H1 (cell line): ENCODE results near the gene GYPC. TPM values are rescaled to one million over a fixed set of nuclear protein-coding genes. Genes with fewer than 3 reads are reported as not detected.

ENCODE experiments used
- CTCF ChIA-PET: fragments of 300-600 bp; sonication (Branson Sonifier 250); formaldehyde crosslinking; loops from one replicate; lab custom pipeline; 2021; ENCODE audit not compliant: partially characterized antibody; lab: Charles Lee
- POLR2A ChIA-PET: fragments of 300-600 bp; sonication (Branson Sonifier 250); formaldehyde crosslinking; loops from one replicate; lab custom pipeline; 2021; ENCODE audit warnings: inconsistent platforms; ENCODE audit not compliant: partially characterized antibody; lab: Charles Lee
- DNase-seq, 2 experiments: peaks; one replicate each; pipeline versions ENCODE4 v3.0.0 to v3.0.0-alpha.2; 2010 to 2022; ENCODE audit warnings: low spot score in 2 of 2, low read depth in 1 of 2, mixed read lengths in 1 of 2
- FAIRE-seq: peaks from 2 replicates; lab custom pipeline; 2011; peaks lifted over from hg19 to GRCh38; lab: Jason Lieb, UNC
- H2AFZ ChIP-seq: 2 replicates; pipeline ENCODE4 v1.8.1; 2012; ENCODE audit warnings: low read length, inconsistent platforms
- H2AK5ac ChIP-seq: 2 replicates; pipeline ENCODE4 v1.6.1; 2013; ENCODE audit warnings: low read depth, low read length
- H2BK120ac ChIP-seq: replicated peaks from 2 replicates; pipeline ENCODE3; 2013; ENCODE audit warnings: low read depth, low read length, inconsistent platforms
- H2BK12ac ChIP-seq: 2 replicates; pipeline ENCODE4 v1.6.1; 2013; ENCODE audit warnings: low read depth, low read length
- H2BK15ac ChIP-seq: 2 replicates; pipeline ENCODE4 v1.6.1; 2013; ENCODE audit warnings: low read length
- H2BK20ac ChIP-seq: 2 replicates; pipeline ENCODE4 v1.6.1; 2013; ENCODE audit warnings: low read length
- H2BK5ac ChIP-seq: 2 replicates; pipeline ENCODE4 v1.6.1; 2013; ENCODE audit warnings: low read depth, low read length
- H3K14ac ChIP-seq: 2 replicates; pipeline ENCODE4 v1.6.1; 2013; ENCODE audit warnings: inconsistent platforms; ENCODE audit not compliant: insufficient read length
- H3K18ac ChIP-seq: 2 replicates; pipeline ENCODE4 v1.6.1; 2013; ENCODE audit warnings: low read length; ENCODE audit errors: extremely low read depth
- H3K23ac ChIP-seq: 2 replicates; pipeline ENCODE4 v1.6.1; 2013; ENCODE audit warnings: inconsistent platforms; ENCODE audit not compliant: insufficient read length
- H3K23me2 ChIP-seq: 2 replicates; pipeline ENCODE4 v1.6.1; 2013; ENCODE audit warnings: low read depth, low read length
- H3K27ac ChIP-seq: 2 replicates; pipeline ENCODE4 v1.6.1; 2011; ENCODE audit warnings: low read depth, low read length, inconsistent platforms
- H3K27me3 ChIP-seq, 4 experiments: replicated peaks in 1 of 4; 1 replicate in 1 of 4; 2 replicates in 3 of 4; pipeline versions ENCODE4 v1.6.1 to v1.8.1; 2011 to 2013; ENCODE audit warnings: low read length in 3 of 4, mild to moderate bottlenecking in 3 of 4, inconsistent platforms in 2 of 4, mixed read lengths in 2 of 4, moderate library complexity in 1 of 4; ENCODE audit not compliant: control insufficient read depth in 3 of 4, insufficient read depth in 3 of 4; ENCODE audit errors: extremely low read depth in 1 of 4
- H3K36me3 ChIP-seq, 4 experiments: 2 replicates each; pipeline versions ENCODE4 v1.6.1 to v1.8.1; 2011 to 2013; ENCODE audit warnings: mild to moderate bottlenecking in 4 of 4, low read length in 3 of 4, moderate library complexity in 2 of 4, control low read depth in 1 of 4, inconsistent platforms in 1 of 4; ENCODE audit not compliant: insufficient read depth in 4 of 4, control insufficient read depth in 2 of 4
- H3K4ac ChIP-seq: replicated peaks from 2 replicates; pipeline ENCODE3; 2013; ENCODE audit warnings: low read length, low read depth, mixed read lengths, inconsistent platforms; ENCODE audit not compliant: insufficient read length
- H3K4me1 ChIP-seq, 4 experiments: replicated peaks in 1 of 4; 1 replicate in 1 of 4; 2 replicates in 3 of 4; pipeline versions ENCODE4 v1.6.1 to v1.8.1; 2011 to 2013; ENCODE audit warnings: low read length in 3 of 4, inconsistent platforms in 2 of 4, mixed read lengths in 1 of 4; ENCODE audit not compliant: insufficient read depth in 4 of 4, control insufficient read depth in 3 of 4
- H3K4me2 ChIP-seq, 2 experiments: 2 replicates each; pipeline versions ENCODE4 v1.6.1 to v1.8.1; 2011 to 2013; ENCODE audit warnings: low read depth in 2 of 2, low read length in 2 of 2, control low read depth in 1 of 2, inconsistent platforms in 1 of 2, mild to moderate bottlenecking in 1 of 2; ENCODE audit not compliant: insufficient read depth in 1 of 2
- H3K4me3 ChIP-seq, 4 experiments: fragments of 200-600, 300-600 bp in 1 of 4; sonication (generic), shearing (Covaris generic), sonication (Bioruptor Twin) in 1 of 4; 2 replicates each; pipeline versions ENCODE4 v1.5.1 to v1.8.1; 2011 to 2016; ENCODE audit warnings: low read length in 4 of 4, low read depth in 3 of 4, control low read depth in 2 of 4, inconsistent platforms in 2 of 4, mild to moderate bottlenecking in 2 of 4, mixed read lengths in 1 of 4, moderate library complexity in 1 of 4; ENCODE audit not compliant: insufficient read depth in 2 of 4; ENCODE audit errors: extremely low read depth in 1 of 4
- H3K56ac ChIP-seq: replicated peaks from 2 replicates; pipeline ENCODE3; 2013; ENCODE audit warnings: low read depth, mild to moderate bottlenecking, mixed read lengths, low read length, inconsistent platforms; ENCODE audit not compliant: insufficient read length
- H3K79me1 ChIP-seq: 2 replicates; pipeline ENCODE4 v1.6.1; 2013; ENCODE audit warnings: low read depth, low read length, control low read depth
- H3K79me2 ChIP-seq, 2 experiments: 2 replicates each; pipeline versions ENCODE4 v1.6.1 to v1.8.1; 2012 to 2013; ENCODE audit warnings: low read length in 2 of 2, mild to moderate bottlenecking in 2 of 2, inconsistent platforms in 1 of 2; ENCODE audit not compliant: insufficient read depth in 2 of 2, control insufficient read depth in 1 of 2
- H3K9ac ChIP-seq, 4 experiments: replicated peaks in 1 of 4; 1 replicate in 1 of 4; 2 replicates in 3 of 4; pipeline versions ENCODE4 v1.6.1 to v1.8.1; 2011 to 2013; ENCODE audit warnings: low read depth in 3 of 4, low read length in 3 of 4, control low read depth in 2 of 4, mild to moderate bottlenecking in 2 of 4, moderate library complexity in 2 of 4, inconsistent platforms in 1 of 4; ENCODE audit errors: extremely low read depth in 1 of 4
- H3K9me3 ChIP-seq, 2 experiments: 2 replicates each; pipeline versions ENCODE4 v1.6.1 to v1.8.1; 2012 to 2013; ENCODE audit warnings: mild to moderate bottlenecking in 2 of 2, moderate library complexity in 2 of 2, control low read depth in 1 of 2, inconsistent platforms in 1 of 2, low read depth in 1 of 2, low read length in 1 of 2, mixed read lengths in 1 of 2; ENCODE audit not compliant: insufficient read depth in 2 of 2
- H4K20me1 ChIP-seq, 2 experiments: replicated peaks in 1 of 2; 2 replicates each; pipeline versions ENCODE3 to v1.8.1; 2011 to 2013; ENCODE audit warnings: inconsistent platforms in 2 of 2, low read length in 2 of 2, mild to moderate bottlenecking in 1 of 2; ENCODE audit not compliant: insufficient read depth in 2 of 2, control insufficient read depth in 1 of 2
- H4K5ac ChIP-seq: 2 replicates; pipeline ENCODE4 v1.6.1; 2013; ENCODE audit warnings: low read length, low read depth, mixed read lengths, inconsistent platforms; ENCODE audit not compliant: insufficient read length
- H4K8ac ChIP-seq: 2 replicates; pipeline ENCODE4 v1.8.0; 2013; ENCODE audit warnings: mild to moderate bottlenecking, moderate library complexity, low read length, inconsistent platforms; ENCODE audit not compliant: insufficient read depth; ENCODE audit errors: extremely low read depth
- H4K91ac ChIP-seq: replicated peaks from 2 replicates; pipeline ENCODE3; 2013; ENCODE audit warnings: low read length, mixed read lengths, inconsistent platforms; ENCODE audit not compliant: insufficient read length
- WGBS, 2 experiments: shearing (Covaris generic) in 1 of 2; methylation state at CpG; one replicate each; pipeline versions ENCODE4 v1.1.6 to v1.1.7; 2013 to 2015; ENCODE audit warnings: low lambda C conversion rate in 2 of 2, mixed read lengths in 2 of 2, inconsistent platforms in 1 of 2, low coverage in 1 of 2, missing lambda C conversion rate in 1 of 2; ENCODE audit not compliant: insufficient replicate concordance in 2 of 2, insufficient coverage in 1 of 2, insufficient read length in 1 of 2; ENCODE audit errors: extremely low coverage in 1 of 2, missing lambda C conversion rate in 1 of 2; 5-methylcytosine and 5-hydroxymethylcytosine counted together
- polyA plus RNA-seq, 7 experiments: library from polyadenylated mRNA; depleted of rRNA in 3 of 7; stranded (reverse) in 5 of 7; unstranded in 2 of 7; fragments of >200 nt in 5 of 7; fragments of 200-250 nt in 2 of 7; gene quantifications; 1 replicate in 5 of 7; 2 replicates in 1 of 7; 4 replicates in 1 of 7; pipeline versions ENCODE4 v1.2.1 to v1.2.3, GENCODE V29; 2011 to 2013; ENCODE audit warnings: missing spikeins in 2 of 7, mixed read lengths in 2 of 7
- total RNA-seq: library from RNA; stranded (reverse); fragmentation: NEBNext Ultra II Directional; extraction: Animal tissue kit (Norgen Biotek cat#: 25700); gene quantifications from 2 replicates; pipeline ENCODE4 v1.2.1, GENCODE V29; 2021

GYPC gene
- total and polyA plus RNA-seq, 2 of the 8 experiments (the other 6 are each of a cell fraction or from before 2014, with no cell fraction given), result 26.8 to 53.6 TPM

GRCh38 chr2:126679094-126679713, 23.2 kb downstream of the GYPC start:
- CTCF ChIA-PET, result no interaction called here
- H4K8ac ChIP-seq, result no peak overlapping the region
- H2BK20ac ChIP-seq, result no peak overlapping the region
- FAIRE-seq (no peak), DNase-seq (no peak)
- H3K4me2 ChIP-seq, result no peak overlapping the region
- no peak overlapping the region for H2BK15ac ChIP-seq
- no peaks in the 10 kb centered on the region for H3K36me3 ChIP-seq
- no peak overlapping the region for H2BK12ac ChIP-seq
- no peak overlapping the region for H3K56ac ChIP-seq
- no peak overlapping the region for H4K5ac ChIP-seq
- no peak overlapping the region for H3K18ac ChIP-seq
- H3K9me3 ChIP-seq, result peaks cover 4 to 15% of the 10 kb centered on the region in 2 experiments; a peak in 3 of 4 replicates
- H3K14ac ChIP-seq, result no peak overlapping the region
- peaks cover 2% of the 10 kb centered on the region; the same call in 1 of the 2 replicates for H3K79me1 ChIP-seq
- no peak overlapping the region for H2AFZ ChIP-seq
- no peaks in the 10 kb centered on the region for H4K20me1 ChIP-seq
- no peak overlapping the region for H3K23ac ChIP-seq
- H2AK5ac ChIP-seq, result no peak overlapping the region
- no peak overlapping the region for H2BK120ac ChIP-seq
- H3K79me2 ChIP-seq, result no peaks in the 10 kb centered on the region
- no peaks in the 10 kb centered on the region for H3K27me3 ChIP-seq
- H3K9ac ChIP-seq, result no peak overlapping the region
- POLR2A ChIA-PET, result no interaction called here
- H3K23me2 ChIP-seq, result peaks cover 6% of the 10 kb centered on the region; the same call in 1 of the 2 replicates
- H3K4me3 ChIP-seq, result no peak overlapping the region
- H3K4me1 ChIP-seq, result no peaks in the 10 kb centered on the region
- no peak overlapping the region for H3K27ac ChIP-seq
- 91% methylated on average over 9 of the region's 9 CpGs; no CpG with 5 or more reads in 1 of the 2 experiments for WGBS, 2 experiments
- H3K4ac ChIP-seq, result no peak overlapping the region
- H2BK5ac ChIP-seq, result no peak overlapping the region
- no peak overlapping the region for H4K91ac ChIP-seq
